Ascending aorta (tissue), 2 donors: ENCODE measurements around the gene FNTB. TPM values are rescaled to one million over a fixed set of nuclear protein-coding genes. Genes with fewer than 3 reads are reported as not detected.

ENCODE experiments used
- DNase-seq, 2 donors: peaks; one replicate each; pipeline ENCODE4 v3.0.0-alpha.2; 2019; ENCODE audit warnings: low spot score in 2 of 2
- H3K27ac ChIP-seq, 2 donors: fragments of 200-600 bp; sonication (generic); one replicate each; pipeline ENCODE4 v1.5.1; 2016 to 2017; ENCODE audit warnings: mild to moderate bottlenecking in 1 of 2
- H3K27me3 ChIP-seq: fragments of 200-600 bp; sonication (generic); one replicate; pipeline ENCODE4 v1.5.1; 2017
- H3K36me3 ChIP-seq, 2 donors: fragments of 200-600 bp; sonication (generic); one replicate each; pipeline ENCODE4 v1.5.1; 2016
- H3K4me1 ChIP-seq, 2 donors: fragments of 200-600 bp; sonication (generic); one replicate each; pipeline ENCODE4 v1.5.1; 2016 to 2017; ENCODE audit warnings: mild to moderate bottlenecking in 1 of 2
- H3K4me3 ChIP-seq, 2 donors: fragments of 200-600 bp; sonication (generic); one replicate each; pipeline ENCODE4 v1.5.1; 2016 to 2017; ENCODE audit warnings: mild to moderate bottlenecking in 1 of 2
- H3K9me3 ChIP-seq, 2 donors: fragments of 200-600 bp; sonication (generic); one replicate each; pipeline ENCODE4 v1.5.1; 2016
- CTCF ChIP-seq, 3 experiments: fragments of 200-600 bp in 2 of 3; fragments of 450-650 bp in 1 of 3; sonication (generic) in 2 of 3; IDR thresholded peaks; one replicate each; pipeline ENCODE4 v1.5.1; 2016 to 2019; ENCODE audit warnings: antibody characterized with exemption in 3 of 3, mild to moderate bottlenecking in 1 of 3, moderate library complexity in 1 of 3
- intact Hi-C: fragments of 100-400 bp; cut with DNase I; formaldehyde crosslinking; loops from one replicate; pipeline ENCODE4 v1.15.1; 2023
- total RNA-seq: library from RNA; depleted of rRNA; stranded (reverse); fragments of >200 nt; gene quantifications from one replicate; pipeline ENCODE4 v1.1.0, GENCODE V29; 2016

Gene FNTB
- total RNA-seq, 1 donor from 2014 or later: 13.9 TPM

DNA sequence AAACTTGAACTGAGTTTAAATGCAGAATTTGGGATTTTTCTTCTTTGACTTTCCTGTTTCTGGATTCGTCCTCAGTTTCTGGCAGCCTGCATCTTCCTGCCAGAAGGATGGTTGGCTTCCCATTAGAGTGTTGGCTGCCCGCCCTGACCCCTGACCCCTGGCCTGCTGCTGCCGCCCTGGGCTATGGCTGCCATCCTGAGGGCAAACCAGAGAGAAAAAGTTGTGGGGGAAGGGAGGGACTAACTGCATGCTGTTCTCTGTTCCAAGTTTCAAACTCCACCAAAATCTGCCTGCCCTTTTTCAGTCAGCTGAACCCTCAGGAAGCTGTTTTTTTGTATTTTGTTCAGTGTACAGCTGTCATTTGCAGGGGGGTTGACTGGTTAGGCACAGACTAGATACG is 48.4 kb downstream of the FNTB start:
- no peak for DNase-seq
- Histone ChIP-seq H3K9me3 (no peaks in the 10 kb centered on the region), H3K36me3 (peaks cover 5 to 19% of the 10 kb centered on the region in 2 donors), H3K4me1 (peaks cover 0 to 2% of the 10 kb centered on the region in 2 donors), H3K27ac (peak overlapping the region; percentile 39 to 57), H3K4me3 (no peak overlapping the region), H3K27me3 (no peaks in the 10 kb centered on the region)
- intact Hi-C loops: no loop called here
- TF ChIP-seq CTCF (IDR thresholded peaks at IDR 0.05): no peak

DNA sequence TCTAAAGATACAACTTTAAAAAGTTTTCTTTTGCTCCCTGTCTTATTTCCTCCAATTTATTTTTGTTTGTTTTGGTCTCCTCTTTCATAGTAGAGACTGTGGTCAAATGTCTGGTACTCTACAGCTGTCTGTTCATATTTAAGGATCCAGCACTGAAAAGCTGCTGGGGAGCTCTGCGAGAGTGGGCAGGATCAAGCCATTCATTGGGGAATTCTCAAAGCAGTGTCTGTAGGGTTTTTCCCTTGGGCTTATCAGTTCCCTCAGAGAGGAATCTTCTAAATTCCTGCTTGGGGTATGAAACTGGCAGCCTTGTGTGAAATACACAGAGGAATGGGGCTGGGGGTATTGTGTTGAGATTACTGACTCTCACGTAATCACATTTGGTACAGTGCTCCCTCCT is 52.3 kb downstream of the FNTB start:
- no peak for DNase-seq
- intact Hi-C loops: no loop called here
- H3K27me3 ChIP-seq: no peaks in the 10 kb centered on the region
- H3K4me1 ChIP-seq: peaks cover 0 to 2% of the 10 kb centered on the region in 2 donors
- H3K27ac ChIP-seq: no peak overlapping the region
- H3K9me3 ChIP-seq: no peaks in the 10 kb centered on the region
- peaks cover 18 to 20% of the 10 kb centered on the region in 2 donors for H3K36me3 ChIP-seq
- no peak for TF ChIP-seq CTCF (IDR thresholded peaks at IDR 0.05)
- H3K4me3 ChIP-seq: no peak overlapping the region

- Histone ChIP-seq H3K9me3 (no peaks in the 10 kb centered on the region), H3K36me3 (peaks cover 21 to 28% of the 10 kb centered on the region in 2 donors), H3K27ac (no peak overlapping the region), H3K27me3 (no peaks in the 10 kb centered on the region), H3K4me1 (no peaks in the 10 kb centered on the region), H3K4me3 (no peak overlapping the region)
- TF ChIP-seq CTCF (IDR thresholded peaks at IDR 0.05): no peak
- intact Hi-C loops: no loop called here
- DNase-seq: no peak
Observed at GRCh38 chr14:65040666-65041433, 54.2 kb downstream of the FNTB start.

DNA sequence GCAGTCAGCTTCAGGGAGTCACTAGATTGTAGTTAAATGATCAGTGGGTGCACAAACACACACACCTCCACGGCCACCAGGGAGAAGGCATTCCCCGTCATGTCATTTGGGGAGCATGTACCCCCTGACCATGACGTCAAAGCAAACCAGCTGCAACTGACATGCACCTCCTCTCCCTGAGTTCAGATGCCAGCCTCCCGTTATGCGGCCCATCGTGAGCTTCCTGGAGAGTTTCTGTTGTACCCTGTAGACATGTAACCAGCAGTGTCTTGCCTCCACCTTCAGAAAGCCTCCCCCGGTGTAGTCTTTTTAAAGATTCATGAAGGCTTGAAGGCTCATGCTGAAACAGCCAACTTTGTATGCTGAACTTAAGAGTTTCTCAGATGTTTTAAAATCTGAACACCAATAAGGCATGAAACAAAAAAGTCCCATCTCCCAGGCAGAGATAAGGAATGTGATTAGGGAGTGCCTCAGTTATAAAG is 54.8 kb downstream of the FNTB start:
- peaks cover 21 to 28% of the 10 kb centered on the region in 2 donors for H3K36me3 ChIP-seq
- no peak for TF ChIP-seq CTCF (IDR thresholded peaks at IDR 0.05)

DNA sequence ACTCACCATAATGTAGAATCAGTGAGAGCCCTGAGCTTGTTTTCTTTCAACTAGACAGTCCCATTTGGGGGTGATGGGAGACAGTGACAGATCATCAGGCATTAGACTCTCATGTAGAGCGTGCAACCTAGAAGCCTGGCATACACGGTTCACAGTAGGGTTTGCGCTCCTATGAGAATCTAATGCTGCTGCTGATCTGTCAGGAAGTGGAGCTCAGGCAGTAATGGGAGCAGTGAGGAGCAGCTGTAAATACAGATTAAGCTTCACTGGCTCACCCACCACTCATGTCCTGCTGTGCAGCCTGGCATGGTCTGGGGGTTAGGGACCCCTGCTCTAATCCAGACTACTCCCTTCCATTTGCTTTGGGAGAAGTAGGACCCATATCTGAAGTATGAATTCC is 55.6 kb downstream of the FNTB start:
- no peak overlapping the region for H3K4me3 ChIP-seq
- H3K27ac ChIP-seq: no peak overlapping the region
- no peaks in the 10 kb centered on the region for H3K9me3 ChIP-seq
- no peak for TF ChIP-seq CTCF (IDR thresholded peaks at IDR 0.05)
- H3K27me3 ChIP-seq: no peaks in the 10 kb centered on the region
- intact Hi-C loops: no loop called here
- DNase-seq: no peak
- H3K36me3 ChIP-seq: peaks cover 21 to 28% of the 10 kb centered on the region in 2 donors
- H3K4me1 ChIP-seq: no peaks in the 10 kb centered on the region

More for the DNA sequence above, 54.8 kb downstream of the FNTB start:
- intact Hi-C loops: no loop called here
- no peaks in the 10 kb centered on the region for H3K4me1 ChIP-seq
- DNase-seq: no peak
- no peaks in the 10 kb centered on the region for H3K9me3 ChIP-seq
- no peak overlapping the region for H3K4me3 ChIP-seq
- no peak overlapping the region for H3K27ac ChIP-seq
- no peaks in the 10 kb centered on the region for H3K27me3 ChIP-seq
